ENCODE results near the gene TLR10. TPM values are rescaled to one million over a fixed set of nuclear protein-coding genes. Genes with fewer than 3 reads are reported as not detected.

Gene TLR10
- total and polyA plus RNA-seq, 3 experiments from 2014 or later: not detected

DNA sequence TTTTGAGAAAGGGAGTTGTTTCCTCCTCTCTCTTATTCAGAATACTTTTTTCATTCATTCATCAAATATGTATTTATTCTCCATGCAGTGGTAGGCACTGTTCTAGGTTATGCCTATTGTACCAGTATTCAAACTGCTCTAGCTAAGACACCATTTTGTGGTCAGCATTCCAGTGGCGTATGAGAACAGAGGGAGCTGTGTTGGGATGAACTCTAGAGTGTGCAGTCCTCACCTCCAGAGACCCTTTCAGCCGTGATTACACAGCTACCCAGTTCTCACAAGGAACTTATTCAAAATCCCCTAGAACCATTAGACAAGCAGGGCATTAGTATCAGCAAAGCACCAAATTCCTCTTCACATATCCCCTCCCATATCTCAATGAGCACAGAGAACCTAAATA, 17.6 kb upstream of the TLR10 start:
- no peak overlapping the region for H3K4me3 Mint-ChIP-seq
- H3K4me1 ChIP-seq (ENCODE audit: insufficient read depth, low read length): peaks cover under 1% of the 10 kb centered on the region
- no peak overlapping the region for H3K4me3 ChIP-seq (ENCODE audit: low read length)
- no peak overlapping the region for H3K27ac ChIP-seq (ENCODE audit: low read depth, low read length)
- ChIA-PET CTCF (interaction anchor here (1.8 to 3.9 kb wide), 3 partner anchors 19 to 620 kb away, joined by 4 to 17 read pairs (median 8); partner anchors contain the start of gene TLR10), POLR2A (no interaction called here)
- peaks cover 37% of the 10 kb centered on the region for H3K9me3 ChIP-seq (ENCODE audit: low read length)
- H3K36me3 ChIP-seq (ENCODE audit: insufficient read depth, low read length): peaks cover 31% of the 10 kb centered on the region
- no peak for DNase-seq
- peaks cover 33 to 75% (median 69%) of the 10 kb centered on the region in 5 donors for H3K9me3 Mint-ChIP-seq
- H3K4me1 Mint-ChIP-seq: peaks cover 25 to 33% (median 30%) of the 10 kb centered on the region in 3 donors
- no peaks in the 10 kb centered on the region for H3K27me3 ChIP-seq (ENCODE audit: insufficient read depth, low read length, poor library complexity, severe bottlenecking)
- H3K36me3 Mint-ChIP-seq: peaks cover 30 to 81% (median 70%) of the 10 kb centered on the region in 3 donors
- no peaks in the 10 kb centered on the region for H3K27me3 Mint-ChIP-seq
- no peak overlapping the region for H3K27ac Mint-ChIP-seq

- Histone ChIP-seq H3K36me3 (ENCODE audit: insufficient read depth, low read length) (peaks cover 23% of the 10 kb centered on the region), H3K9me3 (ENCODE audit: low read length) (peaks cover 26% of the 10 kb centered on the region), H3K27me3 (ENCODE audit: insufficient read depth, low read length, poor library complexity, severe bottlenecking) (no peaks in the 10 kb centered on the region), H3K27ac (ENCODE audit: low read depth, low read length) (no peak overlapping the region), H3K4me3 (ENCODE audit: low read length) (no peak overlapping the region), H3K4me1 (ENCODE audit: insufficient read depth, low read length) (no peaks in the 10 kb centered on the region)
- Mint-ChIP-seq H3K4me1 (peaks cover 0 to 2% (median 0%) of the 10 kb centered on the region in 3 donors), H3K9me3 (peaks cover 28 to 90% (median 72%) of the 10 kb centered on the region in 5 donors), H3K36me3 (peaks cover 17 to 68% (median 32%) of the 10 kb centered on the region in 3 donors), H3K4me3 (no peak overlapping the region), H3K27me3 (no peaks in the 10 kb centered on the region), H3K27ac (no peak overlapping the region)
- DNase-seq: no peak
- ChIA-PET CTCF (interaction anchor here (0.7 to 2.6 kb wide), 3 partner anchors 9 to 1063 kb away, joined by 3 to 9 read pairs (median 6); partner anchors contain the start of genes TLR1 and TLR10), POLR2A (no interaction called here)
Observed at GRCh38 chr4:38795087-38795486, 12.3 kb upstream of the TLR10 start.

DNA sequence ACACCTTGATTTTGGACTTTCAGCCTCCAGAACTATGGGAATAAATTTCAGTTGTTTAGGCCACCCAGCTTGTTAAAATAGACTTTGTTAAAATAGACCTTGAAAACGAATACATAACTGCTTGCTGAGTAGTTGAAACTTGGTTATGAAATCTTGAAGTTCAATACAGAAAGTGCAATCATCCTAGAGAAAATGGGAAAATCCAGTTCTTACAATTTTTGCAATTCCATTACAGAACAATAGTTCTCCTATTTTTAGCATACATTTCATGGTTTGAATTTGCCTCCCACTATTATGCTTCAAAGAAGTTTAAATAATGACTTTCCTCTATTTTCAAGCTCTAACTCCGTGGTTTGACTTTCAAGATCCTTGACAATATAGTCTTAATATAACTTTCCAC, 11.3 kb upstream of the TLR10 start:
- Mint-ChIP-seq H3K27me3 (no peaks in the 10 kb centered on the region), H3K9me3 (peaks cover 30 to 86% (median 69%) of the 10 kb centered on the region in 5 donors), H3K27ac (no peak overlapping the region)

DNA sequence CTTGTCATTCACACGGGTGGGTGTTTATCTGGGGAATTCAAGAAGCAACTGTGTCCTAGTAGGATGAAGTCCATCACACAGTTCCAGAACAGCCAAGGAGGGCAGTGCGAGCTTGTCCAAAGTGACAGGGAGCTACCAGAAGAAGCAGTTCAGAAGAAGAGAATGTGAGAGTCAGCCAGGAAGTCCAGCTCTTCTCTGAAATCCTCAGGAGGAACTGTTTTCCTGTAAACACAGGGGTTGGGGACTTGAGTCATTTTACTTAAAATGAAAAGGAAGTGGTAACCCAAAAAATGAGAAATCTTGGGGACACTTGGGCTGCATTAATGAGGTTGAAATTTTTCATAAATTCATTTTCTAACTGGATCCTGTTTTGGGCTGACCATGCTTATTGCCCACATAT, 8.2 kb upstream of the TLR10 start:
- no peak overlapping the region for H3K27ac Mint-ChIP-seq
- DNase-seq: no peak
- Histone ChIP-seq H3K36me3 (ENCODE audit: insufficient read depth, low read length) (no peaks in the 10 kb centered on the region), H3K27ac (ENCODE audit: low read depth, low read length) (no peak overlapping the region), H3K9me3 (ENCODE audit: low read length) (peaks cover 11% of the 10 kb centered on the region), H3K4me3 (ENCODE audit: low read length) (no peak overlapping the region), H3K27me3 (ENCODE audit: insufficient read depth, low read length, poor library complexity, severe bottlenecking) (no peaks in the 10 kb centered on the region), H3K4me1 (ENCODE audit: insufficient read depth, low read length) (no peaks in the 10 kb centered on the region)
- H3K36me3 Mint-ChIP-seq: peaks cover 3 to 41% (median 4%) of the 10 kb centered on the region in 3 donors
- POLR2A ChIA-PET: no interaction called here
- H3K27me3 Mint-ChIP-seq: no peaks in the 10 kb centered on the region
- CTCF ChIA-PET: interaction anchor here (1.3 kb wide), 1 partner anchor 9 kb away, joined by 4 read pairs; the partner anchor contains the start of gene TLR10
- no peaks in the 10 kb centered on the region for H3K4me1 Mint-ChIP-seq
- no peak overlapping the region for H3K4me3 Mint-ChIP-seq
- H3K9me3 Mint-ChIP-seq: peaks cover 24 to 61% (median 47%) of the 10 kb centered on the region in 5 donors

More for the DNA sequence above, 11.3 kb upstream of the TLR10 start:
- Histone ChIP-seq H3K27me3 (ENCODE audit: insufficient read depth, low read length, poor library complexity, severe bottlenecking) (no peaks in the 10 kb centered on the region), H3K9me3 (ENCODE audit: low read length) (peaks cover 25% of the 10 kb centered on the region), H3K4me1 (ENCODE audit: insufficient read depth, low read length) (no peaks in the 10 kb centered on the region), H3K36me3 (ENCODE audit: insufficient read depth, low read length) (peaks cover 14% of the 10 kb centered on the region), H3K4me3 (ENCODE audit: low read length) (no peak overlapping the region), H3K27ac (ENCODE audit: low read depth, low read length) (no peak overlapping the region)
- peaks cover 9 to 65% (median 22%) of the 10 kb centered on the region in 3 donors for H3K36me3 Mint-ChIP-seq
- ChIA-PET CTCF (interaction anchor here (2.6 kb wide), 1 partner anchor 11 kb away, joined by 9 read pairs; the partner anchor contains the start of gene TLR10), POLR2A (no interaction called here)
- no peaks in the 10 kb centered on the region for H3K4me1 Mint-ChIP-seq
- no peak overlapping the region for H3K4me3 Mint-ChIP-seq
- DNase-seq: no peak

DNA sequence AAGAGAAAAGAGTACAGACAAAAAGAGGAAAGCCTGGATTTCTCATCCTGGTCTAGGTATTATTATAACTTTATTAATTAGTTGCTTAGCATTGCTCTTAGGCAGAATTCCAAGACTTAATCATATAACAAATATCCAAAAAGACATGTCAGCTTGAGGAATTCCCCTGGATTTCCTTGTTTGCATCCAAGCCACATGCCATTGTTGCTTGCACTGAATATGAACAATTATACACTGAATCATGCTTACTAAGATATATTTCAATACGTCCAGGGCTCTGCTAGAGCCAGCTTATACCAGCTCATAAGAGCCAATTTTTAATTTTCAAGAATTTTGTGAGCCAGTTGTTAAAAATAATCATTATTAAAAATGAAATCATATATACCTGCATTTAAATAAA, 5.5 kb upstream of the TLR10 start:
- Histone ChIP-seq H3K27ac (ENCODE audit: low read depth, low read length) (no peak overlapping the region), H3K27me3 (ENCODE audit: insufficient read depth, low read length, poor library complexity, severe bottlenecking) (no peaks in the 10 kb centered on the region), H3K4me1 (ENCODE audit: insufficient read depth, low read length) (no peaks in the 10 kb centered on the region), H3K9me3 (ENCODE audit: low read length) (no peaks in the 10 kb centered on the region), H3K4me3 (ENCODE audit: low read length) (no peak overlapping the region), H3K36me3 (ENCODE audit: insufficient read depth, low read length) (no peaks in the 10 kb centered on the region)
- H3K36me3 Mint-ChIP-seq: peaks cover 0 to 20% (median 0%) of the 10 kb centered on the region in 3 donors
- no peak overlapping the region for H3K4me3 Mint-ChIP-seq
- peaks cover 0 to 4% of the 10 kb centered on the region in 2 donors for H3K27me3 Mint-ChIP-seq
- H3K27ac Mint-ChIP-seq: no peak overlapping the region
- H3K4me1 Mint-ChIP-seq: no peaks in the 10 kb centered on the region
- no peak for DNase-seq
- CTCF ChIA-PET: interaction anchor here (2.1 kb wide), 1 partner anchor 29 kb away, joined by 7 read pairs; no protein-coding TSS in a partner anchor
- peaks cover 12 to 35% (median 21%) of the 10 kb centered on the region in 5 donors for H3K9me3 Mint-ChIP-seq
- POLR2A ChIA-PET: no interaction called here

GRCh38 chr4:38787693-38788092, 4.9 kb upstream of the TLR10 start:
- Mint-ChIP-seq H3K36me3 (peaks cover 0 to 20% (median 0%) of the 10 kb centered on the region in 3 donors), H3K27me3 (peaks cover 0 to 4% of the 10 kb centered on the region in 2 donors), H3K4me3 (no peak overlapping the region), H3K27ac (no peak overlapping the region), H3K9me3 (peaks cover 12 to 29% (median 21%) of the 10 kb centered on the region in 5 donors), H3K4me1 (peaks cover 2% of the 10 kb centered on the region in 3 donors)
- peaks cover 2% of the 10 kb centered on the region for H3K4me1 ChIP-seq (ENCODE audit: insufficient read depth, low read length)
- no peaks in the 10 kb centered on the region for H3K27me3 ChIP-seq (ENCODE audit: insufficient read depth, low read length, poor library complexity, severe bottlenecking)
- H3K27ac ChIP-seq (ENCODE audit: low read depth, low read length): no peak overlapping the region
- ChIA-PET CTCF (interaction anchor here (2.1 kb wide), 1 partner anchor 29 kb away, joined by 7 read pairs; no protein-coding TSS in a partner anchor), POLR2A (no interaction called here)
- no peak overlapping the region for H3K4me3 ChIP-seq (ENCODE audit: low read length)
- no peaks in the 10 kb centered on the region for H3K36me3 ChIP-seq (ENCODE audit: insufficient read depth, low read length)
- DNase-seq: no peak
- no peaks in the 10 kb centered on the region for H3K9me3 ChIP-seq (ENCODE audit: low read length)

GRCh38 chr4:38785901-38786402, 3.2 kb upstream of the TLR10 start:
- DNase-seq: no peak
- H3K27ac Mint-ChIP-seq: no peak overlapping the region
- H3K36me3 ChIP-seq (ENCODE audit: insufficient read depth, low read length): no peaks in the 10 kb centered on the region
- ChIA-PET CTCF (interaction anchor here (2.3 kb wide), 1 partner anchor 26 kb away, joined by 7 read pairs; no protein-coding TSS in a partner anchor), POLR2A (no interaction called here)
- no peaks in the 10 kb centered on the region for H3K27me3 ChIP-seq (ENCODE audit: insufficient read depth, low read length, poor library complexity, severe bottlenecking)
- no peak overlapping the region for H3K4me3 Mint-ChIP-seq
- peaks cover 0 to 8% of the 10 kb centered on the region in 2 donors for H3K27me3 Mint-ChIP-seq
- H3K4me1 Mint-ChIP-seq: peaks cover 3 to 6% (median 4%) of the 10 kb centered on the region in 3 donors
- no peak overlapping the region for H3K4me3 ChIP-seq (ENCODE audit: low read length)
- no peak overlapping the region for H3K27ac ChIP-seq (ENCODE audit: low read depth, low read length)
- H3K9me3 ChIP-seq (ENCODE audit: low read length): no peaks in the 10 kb centered on the region
- H3K4me1 ChIP-seq (ENCODE audit: insufficient read depth, low read length): peaks cover 6% of the 10 kb centered on the region
- H3K36me3 Mint-ChIP-seq: peaks cover 0 to 13% (median 0%) of the 10 kb centered on the region in 3 donors
- H3K9me3 Mint-ChIP-seq: peaks cover 6 to 19% (median 13%) of the 10 kb centered on the region in 5 donors

- H3K27ac Mint-ChIP-seq: no peak overlapping the region
- CTCF ChIA-PET: interaction anchor here (1.4 to 2.3 kb wide), 2 partner anchors 26 to 605 kb away, joined by 4 to 7 read pairs; no protein-coding TSS in a partner anchor
- H3K9me3 Mint-ChIP-seq: peaks cover 6 to 11% (median 7%) of the 10 kb centered on the region in 5 donors
- Histone ChIP-seq H3K27ac (ENCODE audit: low read depth, low read length) (no peak overlapping the region), H3K36me3 (ENCODE audit: insufficient read depth, low read length) (no peaks in the 10 kb centered on the region), H3K9me3 (ENCODE audit: low read length) (no peaks in the 10 kb centered on the region), H3K4me1 (ENCODE audit: insufficient read depth, low read length) (peaks cover 6% of the 10 kb centered on the region), H3K4me3 (ENCODE audit: low read length) (no peak overlapping the region), H3K27me3 (ENCODE audit: insufficient read depth, low read length, poor library complexity, severe bottlenecking) (no peaks in the 10 kb centered on the region)
- no peak overlapping the region for H3K4me3 Mint-ChIP-seq
- no peak for DNase-seq
- H3K4me1 Mint-ChIP-seq: peaks cover 3 to 6% (median 4%) of the 10 kb centered on the region in 3 donors
- POLR2A ChIA-PET: no interaction called here
- H3K36me3 Mint-ChIP-seq: peaks cover 0 to 13% (median 0%) of the 10 kb centered on the region in 3 donors
- peaks cover 0 to 8% of the 10 kb centered on the region in 2 donors for H3K27me3 Mint-ChIP-seq
Observed at GRCh38 chr4:38785041-38785790, 2.4 kb upstream of the TLR10 start.

Data from CD8-positive, alpha-beta memory T cell (primary cell).